HepG2 (cell line): ENCODE results near the gene GAREM1. TPM values are rescaled to one million over a fixed set of nuclear protein-coding genes. Genes with fewer than 3 reads are reported as not detected.

Experiments
- ATAC-seq: fragments of 200-7000 bp; cut with Tn5 transposase; 3 replicates; pipeline ENCODE4 v1.9.1; 2020; ENCODE audit warnings: mild to moderate bottlenecking, moderate library complexity
- BruUV-seq: library from RNA; stranded (reverse); fragments of 400-500 nt; replicated peaks from 2 replicates; lab custom pipeline; 2021; lab: Mats Ljungman, UMichigan
- CTCF ChIA-PET: fragments of 300-600 bp; formaldehyde crosslinking; extraction: SDS; loops from one replicate; lab custom pipeline; 2021; ENCODE audit warnings: low total read pairs, inconsistent platforms, low intra/inter-chr PET ratio; lab: Yijun Ruan, JAX
- POLR2A ChIA-PET: fragments of 350-600 bp; sonication (Branson Sonifier 250); formaldehyde crosslinking; loops from one replicate; lab custom pipeline; 2020; ENCODE audit warnings: antibody characterized with exemption, inconsistent platforms; lab: Yijun Ruan, JAX
- DNase-seq: peaks from one replicate; pipeline ENCODE4 v3.0.0-alpha.2; 2015; ENCODE audit warnings: low spot score
- FAIRE-seq: peaks from 3 replicates; lab custom pipeline; 2011; peaks lifted over from hg19 to GRCh38; lab: Jason Lieb, UNC
- H2AFZ ChIP-seq: one replicate; pipeline ENCODE4 v1.6.1; 2011; ENCODE audit warnings: low read length, inconsistent platforms
- H3K27ac ChIP-seq: fragments of 300-600 bp; 3 replicates; pipeline ENCODE4 v1.8.0; 2011; ENCODE audit warnings: mixed run types, mild to moderate bottlenecking, mixed read lengths, low read length, inconsistent platforms; ENCODE audit not compliant: insufficient read depth; ENCODE audit errors: extremely low read length
- H3K27me3 ChIP-seq, 2 experiments: fragments of 200-600 bp in 1 of 2; 2 replicates in 1 of 2; 3 replicates in 1 of 2; pipeline versions ENCODE4 v1.6.0 to v1.8.0; 2011; ENCODE audit warnings: low read length in 2 of 2, mild to moderate bottlenecking in 2 of 2, moderate library complexity in 2 of 2, inconsistent platforms in 1 of 2; ENCODE audit not compliant: insufficient read depth in 2 of 2, control insufficient read depth in 1 of 2
- H3K36me3 ChIP-seq, 2 experiments: fragments of 200-600 bp in 1 of 2; replicated peaks in 1 of 2; 2 replicates in 1 of 2; 3 replicates in 1 of 2; pipeline versions ENCODE4 v1.5.1 to v1.8.0; 2011; ENCODE audit warnings: low read length in 2 of 2, inconsistent platforms in 1 of 2; ENCODE audit not compliant: insufficient read depth in 2 of 2, control insufficient read depth in 1 of 2
- H3K4me1 ChIP-seq: 2 replicates; pipeline ENCODE4 v1.5.1; 2012; ENCODE audit warnings: low read length, inconsistent platforms; ENCODE audit not compliant: insufficient read depth
- H3K4me2 ChIP-seq: 2 replicates; pipeline ENCODE4 v1.6.0; 2011; ENCODE audit warnings: low read depth, low read length, inconsistent platforms
- H3K4me3 ChIP-seq, 3 experiments: fragments of 200-600 bp in 1 of 3; sonication (generic), shearing (Covaris generic) in 1 of 3; replicated peaks in 1 of 3; 2 replicates each; pipeline ENCODE4 v1.5.1; 2011 to 2016; ENCODE audit warnings: low read length in 3 of 3, inconsistent platforms in 2 of 3, low read depth in 2 of 3, mild to moderate bottlenecking in 2 of 3, control low read depth in 1 of 3, mixed read lengths in 1 of 3; ENCODE audit not compliant: insufficient read depth in 1 of 3
- H3K79me2 ChIP-seq: one replicate; pipeline ENCODE4 v1.6.1; 2011; ENCODE audit warnings: low read length, inconsistent platforms; ENCODE audit not compliant: insufficient read depth
- H3K9ac ChIP-seq: 2 replicates; pipeline ENCODE4 v1.6.0; 2011; ENCODE audit warnings: mild to moderate bottlenecking, low read depth, low read length, inconsistent platforms; ENCODE audit not compliant: insufficient read depth
- H3K9me3 ChIP-seq: 2 replicates; pipeline ENCODE4 v1.5.1; 2012; ENCODE audit warnings: mild to moderate bottlenecking, low read length
- H4K20me1 ChIP-seq: 2 replicates; pipeline ENCODE4 v1.6.0; 2011; ENCODE audit warnings: inconsistent platforms, mild to moderate bottlenecking, low read length, moderate library complexity; ENCODE audit not compliant: insufficient read depth
- CREB1 ChIP-seq, 2 experiments: fragments of 450-650 bp in 1 of 2; IDR thresholded peaks; 2 replicates each; pipeline ENCODE4 v1.6.1; 2016 to 2017; ENCODE audit warnings: control low read depth in 1 of 2, mild to moderate bottlenecking in 1 of 2, missing compliant biosample characterization in 1 of 2, missing genetic modification characterization in 1 of 2
- HDAC2 ChIP-seq: sonication (generic); formaldehyde crosslinking; IDR thresholded peaks from 2 replicates; pipeline ENCODE4 v1.4.0; 2020; ENCODE audit warnings: missing genetic modification reagents
- KMT2B ChIP-seq: IDR thresholded peaks from 2 replicates; pipeline ENCODE4 v1.6.1; 2016; ENCODE audit warnings: missing genetic modification reagents, missing compliant biosample characterization
- MBNL3 ChIP-seq: fragments of 250-450 bp; sonication (Bioruptor Pico); conservative IDR thresholded peaks from 2 replicates; pipeline ENCODE4 v1.8.0; 2022; ENCODE audit warnings: mild to moderate bottlenecking, inconsistent platforms
- SAP130 ChIP-seq: IDR thresholded peaks from 2 replicates; pipeline ENCODE4 v1.6.1; 2016; ENCODE audit warnings: low read depth
- SOX5 ChIP-seq: IDR thresholded peaks from 2 replicates; pipeline ENCODE4 v1.6.1; 2016; ENCODE audit warnings: borderline replicate concordance
- TEAD3 ChIP-seq: optimal IDR thresholded peaks from 2 replicates; pipeline ENCODE3; 2016; ENCODE audit warnings: borderline replicate concordance
- ZNF282 ChIP-seq: fragments of 450-650 bp; IDR thresholded peaks from 2 replicates; pipeline ENCODE4 v1.6.1; 2018; ENCODE audit not compliant: partially characterized antibody
- ZNF780A ChIP-seq: sonication (generic); formaldehyde crosslinking; IDR thresholded peaks from 2 replicates; pipeline ENCODE4 v1.8.0; 2022; ENCODE audit warnings: mild to moderate bottlenecking, missing genetic modification reagents, moderate library complexity
- WGBS: methylation state at CpG from one replicate; pipeline ENCODE4 v1.1.6; 2017; ENCODE audit warnings: low lambda C conversion rate; 5-methylcytosine and 5-hydroxymethylcytosine counted together
- in situ Hi-C: cut with HindIII; loops from 2 replicates; pipeline ENCODE4 v1.10.0; 2017; ENCODE audit warnings: low pct_unique_long_range_greater_than_20kb; ENCODE audit not compliant: extremely low pct_ligation_motif_present
- intact Hi-C: fragments of 100-400 bp; cut with micrococcal nuclease; formaldehyde crosslinking; loops from one replicate; pipeline ENCODE4 v1.10.0; 2022; ENCODE audit not compliant: unreplicated experiment
- polyA plus RNA-seq, 8 experiments: library from polyadenylated mRNA; depleted of rRNA in 3 of 8; stranded (reverse) in 7 of 8; unstranded in 1 of 8; fragments of >200 nt; fragmentation: Illumina TruSeq in 4 of 8; extraction: Trizol in 4 of 8; gene quantifications; 2 replicates each; pipeline versions ENCODE4 v1.2.1 to v1.2.3, GENCODE V29; 2011 to 2016; ENCODE audit warnings: low read depth in 4 of 8, missing spikeins in 1 of 8, mixed read lengths in 1 of 8; ENCODE audit not compliant: insufficient read depth in 1 of 8
- total RNA-seq, 5 experiments: library from RNA; depleted of rRNA; stranded (reverse); fragments of >200 nt; fragmentation: Illumina TruSeq; extraction: Trizol; gene quantifications; 2 replicates each; pipeline ENCODE4 v1.2.3, GENCODE V29; 2016; ENCODE audit warnings: low read depth in 1 of 5
- TF ChIP-seq, protein P1 (sequence below): sonication (generic); formaldehyde crosslinking; IDR thresholded peaks from 2 replicates; pipeline ENCODE4 v1.5.0; 2020; ENCODE audit warnings: mild to moderate bottlenecking, missing genetic modification reagents, moderate library complexity
- TF ChIP-seq, protein P2 (sequence below): IDR thresholded peaks from 2 replicates; pipeline ENCODE4 v1.4.0; 2020; ENCODE audit warnings: mild to moderate bottlenecking, missing genetic modification reagents
- TF ChIP-seq, protein P3 (sequence below): sonication (generic); formaldehyde crosslinking; IDR thresholded peaks from 2 replicates; pipeline ENCODE4 v1.9.0; 2021; ENCODE audit warnings: mild to moderate bottlenecking, missing genetic modification reagents

Gene GAREM1
- total and polyA plus RNA-seq, 2 of the 13 experiments (the other 11 are each of a cell fraction or from before 2014, with no cell fraction given), result 2.5 to 2.9 TPM

DNA sequence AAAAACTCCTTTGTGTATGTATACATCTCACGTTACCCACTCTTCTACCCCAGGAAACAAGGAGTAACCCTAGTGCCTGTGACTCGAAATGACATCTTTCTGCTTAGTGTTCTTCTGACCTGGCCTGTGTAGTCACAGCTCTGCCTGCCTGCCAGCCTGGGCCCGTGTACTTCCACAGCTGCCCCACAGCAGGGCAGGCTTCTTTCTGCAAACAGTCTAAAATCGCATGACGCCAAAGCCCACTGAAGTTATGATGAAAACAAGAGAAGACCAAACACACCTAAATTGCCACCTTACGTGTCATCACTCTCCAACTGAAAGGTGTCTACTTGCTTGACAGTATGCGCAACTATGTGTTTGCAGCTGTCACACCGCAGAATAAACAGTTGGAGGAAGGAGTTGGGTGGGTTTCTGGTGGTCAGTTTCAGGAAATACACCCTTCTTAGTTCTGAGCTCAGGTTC lies 1.5 kb downstream of the GAREM1 start:
- Histone ChIP-seq H3K27me3 (no peaks in the 10 kb centered on the region; a peak in 3 of 5 replicates), H2AFZ (no peak overlapping the region), H3K9me3 (no peaks in the 10 kb centered on the region), H4K20me1 (no peaks in the 10 kb centered on the region), H3K36me3 (no peaks in the 10 kb centered on the region), H3K27ac (no peak overlapping the region), H3K4me2 (peak overlapping the region; percentile 91), H3K4me1 (peaks cover 25% of the 10 kb centered on the region), H3K4me3 (peak overlapping the region; percentile 76 to 88 (median 87)), H3K79me2 (peaks cover 19% of the 10 kb centered on the region), H3K9ac (peak overlapping the region; percentile 71; the same call in 1 of the 2 replicates)
- 3% methylated on average over 8 of the region's 8 CpGs for WGBS
- DNase-seq, result peak; percentile 41
- in situ Hi-C loops, result no loop called here
- TSS peak; percentile 56 for BruUV-seq
- ChIA-PET POLR2A (interaction anchor here (1.1 to 2.8 kb wide), 2 partner anchors 86 to 96 kb away, joined by 3 to 21 read pairs; no protein-coding TSS in a partner anchor), CTCF (no interaction called here)
- intact Hi-C loops, result no loop called here
- FAIRE-seq, result peak; percentile 71
- ATAC-seq, result peak; percentile 63
- TF ChIP-seq ZNF780A (peak; percentile 33; the same call in 1 of the 2 replicates), KMT2B (0 out of 2 replicates have a peak, but pooled peaks have one; percentile 18), ZNF282 (no peak), SAP130 (CRISPR knock-in tag) (peak; percentile 44), MBNL3 (CRISPR knock-in tag) (no peak), CREB1 (IDR thresholded peaks at IDR 0.05) (peak; percentile 60; the same call in 1 of the 2 replicates), CREB1 (CRISPR knock-in tag; IDR thresholded peaks at IDR 0.05) (peak; percentile 36; the same call in 1 of the 2 replicates), TEAD3 (CRISPR knock-in tag) (peak; percentile 32), HDAC2 (CRISPR knock-in tag) (0 out of 2 replicates have a peak, but pooled peaks have one; percentile 24), SOX5 (CRISPR knock-in tag) (no peak)
- TF ChIP-seq, protein P1, sequence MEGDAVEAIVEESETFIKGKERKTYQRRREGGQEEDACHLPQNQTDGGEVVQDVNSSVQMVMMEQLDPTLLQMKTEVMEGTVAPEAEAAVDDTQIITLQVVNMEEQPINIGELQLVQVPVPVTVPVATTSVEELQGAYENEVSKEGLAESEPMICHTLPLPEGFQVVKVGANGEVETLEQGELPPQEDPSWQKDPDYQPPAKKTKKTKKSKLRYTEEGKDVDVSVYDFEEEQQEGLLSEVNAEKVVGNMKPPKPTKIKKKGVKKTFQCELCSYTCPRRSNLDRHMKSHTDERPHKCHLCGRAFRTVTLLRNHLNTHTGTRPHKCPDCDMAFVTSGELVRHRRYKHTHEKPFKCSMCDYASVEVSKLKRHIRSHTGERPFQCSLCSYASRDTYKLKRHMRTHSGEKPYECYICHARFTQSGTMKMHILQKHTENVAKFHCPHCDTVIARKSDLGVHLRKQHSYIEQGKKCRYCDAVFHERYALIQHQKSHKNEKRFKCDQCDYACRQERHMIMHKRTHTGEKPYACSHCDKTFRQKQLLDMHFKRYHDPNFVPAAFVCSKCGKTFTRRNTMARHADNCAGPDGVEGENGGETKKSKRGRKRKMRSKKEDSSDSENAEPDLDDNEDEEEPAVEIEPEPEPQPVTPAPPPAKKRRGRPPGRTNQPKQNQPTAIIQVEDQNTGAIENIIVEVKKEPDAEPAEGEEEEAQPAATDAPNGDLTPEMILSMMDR (CRISPR knock-in tag), result peak; percentile 21; the same call in 1 of the 2 replicates
- TF ChIP-seq, protein P2, sequence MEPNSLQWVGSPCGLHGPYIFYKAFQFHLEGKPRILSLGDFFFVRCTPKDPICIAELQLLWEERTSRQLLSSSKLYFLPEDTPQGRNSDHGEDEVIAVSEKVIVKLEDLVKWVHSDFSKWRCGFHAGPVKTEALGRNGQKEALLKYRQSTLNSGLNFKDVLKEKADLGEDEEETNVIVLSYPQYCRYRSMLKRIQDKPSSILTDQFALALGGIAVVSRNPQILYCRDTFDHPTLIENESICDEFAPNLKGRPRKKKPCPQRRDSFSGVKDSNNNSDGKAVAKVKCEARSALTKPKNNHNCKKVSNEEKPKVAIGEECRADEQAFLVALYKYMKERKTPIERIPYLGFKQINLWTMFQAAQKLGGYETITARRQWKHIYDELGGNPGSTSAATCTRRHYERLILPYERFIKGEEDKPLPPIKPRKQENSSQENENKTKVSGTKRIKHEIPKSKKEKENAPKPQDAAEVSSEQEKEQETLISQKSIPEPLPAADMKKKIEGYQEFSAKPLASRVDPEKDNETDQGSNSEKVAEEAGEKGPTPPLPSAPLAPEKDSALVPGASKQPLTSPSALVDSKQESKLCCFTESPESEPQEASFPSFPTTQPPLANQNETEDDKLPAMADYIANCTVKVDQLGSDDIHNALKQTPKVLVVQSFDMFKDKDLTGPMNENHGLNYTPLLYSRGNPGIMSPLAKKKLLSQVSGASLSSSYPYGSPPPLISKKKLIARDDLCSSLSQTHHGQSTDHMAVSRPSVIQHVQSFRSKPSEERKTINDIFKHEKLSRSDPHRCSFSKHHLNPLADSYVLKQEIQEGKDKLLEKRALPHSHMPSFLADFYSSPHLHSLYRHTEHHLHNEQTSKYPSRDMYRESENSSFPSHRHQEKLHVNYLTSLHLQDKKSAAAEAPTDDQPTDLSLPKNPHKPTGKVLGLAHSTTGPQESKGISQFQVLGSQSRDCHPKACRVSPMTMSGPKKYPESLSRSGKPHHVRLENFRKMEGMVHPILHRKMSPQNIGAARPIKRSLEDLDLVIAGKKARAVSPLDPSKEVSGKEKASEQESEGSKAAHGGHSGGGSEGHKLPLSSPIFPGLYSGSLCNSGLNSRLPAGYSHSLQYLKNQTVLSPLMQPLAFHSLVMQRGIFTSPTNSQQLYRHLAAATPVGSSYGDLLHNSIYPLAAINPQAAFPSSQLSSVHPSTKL (CRISPR knock-in tag), result peak; percentile 25; the same call in 1 of the 2 replicates
- TF ChIP-seq, protein P3, sequence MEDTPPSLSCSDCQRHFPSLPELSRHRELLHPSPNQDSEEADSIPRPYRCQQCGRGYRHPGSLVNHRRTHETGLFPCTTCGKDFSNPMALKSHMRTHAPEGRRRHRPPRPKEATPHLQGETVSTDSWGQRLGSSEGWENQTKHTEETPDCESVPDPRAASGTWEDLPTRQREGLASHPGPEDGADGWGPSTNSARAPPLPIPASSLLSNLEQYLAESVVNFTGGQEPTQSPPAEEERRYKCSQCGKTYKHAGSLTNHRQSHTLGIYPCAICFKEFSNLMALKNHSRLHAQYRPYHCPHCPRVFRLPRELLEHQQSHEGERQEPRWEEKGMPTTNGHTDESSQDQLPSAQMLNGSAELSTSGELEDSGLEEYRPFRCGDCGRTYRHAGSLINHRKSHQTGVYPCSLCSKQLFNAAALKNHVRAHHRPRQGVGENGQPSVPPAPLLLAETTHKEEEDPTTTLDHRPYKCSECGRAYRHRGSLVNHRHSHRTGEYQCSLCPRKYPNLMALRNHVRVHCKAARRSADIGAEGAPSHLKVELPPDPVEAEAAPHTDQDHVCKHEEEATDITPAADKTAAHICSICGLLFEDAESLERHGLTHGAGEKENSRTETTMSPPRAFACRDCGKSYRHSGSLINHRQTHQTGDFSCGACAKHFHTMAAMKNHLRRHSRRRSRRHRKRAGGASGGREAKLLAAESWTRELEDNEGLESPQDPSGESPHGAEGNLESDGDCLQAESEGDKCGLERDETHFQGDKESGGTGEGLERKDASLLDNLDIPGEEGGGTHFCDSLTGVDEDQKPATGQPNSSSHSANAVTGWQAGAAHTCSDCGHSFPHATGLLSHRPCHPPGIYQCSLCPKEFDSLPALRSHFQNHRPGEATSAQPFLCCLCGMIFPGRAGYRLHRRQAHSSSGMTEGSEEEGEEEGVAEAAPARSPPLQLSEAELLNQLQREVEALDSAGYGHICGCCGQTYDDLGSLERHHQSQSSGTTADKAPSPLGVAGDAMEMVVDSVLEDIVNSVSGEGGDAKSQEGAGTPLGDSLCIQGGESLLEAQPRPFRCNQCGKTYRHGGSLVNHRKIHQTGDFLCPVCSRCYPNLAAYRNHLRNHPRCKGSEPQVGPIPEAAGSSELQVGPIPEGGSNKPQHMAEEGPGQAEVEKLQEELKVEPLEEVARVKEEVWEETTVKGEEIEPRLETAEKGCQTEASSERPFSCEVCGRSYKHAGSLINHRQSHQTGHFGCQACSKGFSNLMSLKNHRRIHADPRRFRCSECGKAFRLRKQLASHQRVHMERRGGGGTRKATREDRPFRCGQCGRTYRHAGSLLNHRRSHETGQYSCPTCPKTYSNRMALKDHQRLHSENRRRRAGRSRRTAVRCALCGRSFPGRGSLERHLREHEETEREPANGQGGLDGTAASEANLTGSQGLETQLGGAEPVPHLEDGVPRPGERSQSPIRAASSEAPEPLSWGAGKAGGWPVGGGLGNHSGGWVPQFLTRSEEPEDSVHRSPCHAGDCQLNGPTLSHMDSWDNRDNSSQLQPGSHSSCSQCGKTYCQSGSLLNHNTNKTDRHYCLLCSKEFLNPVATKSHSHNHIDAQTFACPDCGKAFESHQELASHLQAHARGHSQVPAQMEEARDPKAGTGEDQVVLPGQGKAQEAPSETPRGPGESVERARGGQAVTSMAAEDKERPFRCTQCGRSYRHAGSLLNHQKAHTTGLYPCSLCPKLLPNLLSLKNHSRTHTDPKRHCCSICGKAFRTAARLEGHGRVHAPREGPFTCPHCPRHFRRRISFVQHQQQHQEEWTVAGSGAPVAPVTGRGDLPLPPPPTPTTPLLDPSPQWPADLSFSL (CRISPR knock-in tag), result 0 out of 2 replicates have a peak, but pooled peaks have one; percentile 29
